Activated CD4-positive, alpha-beta memory T cell treated with anti-CD3 and anti-CD28 coated beads for 36 hours (primary cell): ENCODE measurements around the gene ZGRF1. TPM values are rescaled to one million over a fixed set of nuclear protein-coding genes. Genes with fewer than 3 reads are reported as not detected.
"Not testable (repeated sequence)": the region's sequence is repeated elsewhere in the genome, so short reads cannot be mapped to it uniquely, and the experiment has no call there.

ENCODE experiments used
- CTCF ChIA-PET: fragments of 350-600 bp; sonication (Branson Sonifier 250); formaldehyde crosslinking; loops from one replicate; lab custom pipeline; 2021; ENCODE audit warnings: antibody characterized with exemption, inconsistent platforms; lab: Charles Lee
- POLR2A ChIA-PET: fragments of 350-600 bp; sonication (Branson Sonifier 250); formaldehyde crosslinking; loops from one replicate; lab custom pipeline; 2021; ENCODE audit warnings: antibody characterized with exemption; lab: Charles Lee
- DNase-seq: peaks from one replicate; pipeline ENCODE4 v3.0.0-alpha.2; 2020
- H3K27ac Mint-ChIP-seq: one replicate; pipeline ENCODE4 v1.8.0; 2021; ENCODE audit warnings: mixed read lengths
- H3K27me3 Mint-ChIP-seq: one replicate; pipeline ENCODE4 v1.8.0; 2021; ENCODE audit warnings: mixed read lengths
- H3K36me3 Mint-ChIP-seq: one replicate; pipeline ENCODE4 v1.8.0; 2021; ENCODE audit warnings: mixed read lengths
- H3K4me1 Mint-ChIP-seq: one replicate; pipeline ENCODE4 v1.8.0; 2021; ENCODE audit warnings: low read depth, mixed read lengths
- H3K4me3 Mint-ChIP-seq: one replicate; pipeline ENCODE4 v1.8.0; 2021; ENCODE audit warnings: mild to moderate bottlenecking, mixed read lengths
- H3K9me3 Mint-ChIP-seq: one replicate; pipeline ENCODE4 v1.8.0; 2021; ENCODE audit warnings: mixed read lengths
- intact Hi-C: fragments of 100-400 bp; cut with micrococcal nuclease; formaldehyde crosslinking; loops from one replicate; pipeline ENCODE4 v1.15.1; 2023
- total RNA-seq, 2 experiments: library from RNA; stranded (reverse); gene quantifications; one replicate each; pipeline ENCODE4 v1.2.3, GENCODE V29; 2021

The ZGRF1 gene
- total RNA-seq, 2 experiments from 2014 or later = 32.9 to 36.6 TPM

- Mint-ChIP-seq H3K4me3 (no peak overlapping the region), H3K36me3 (peaks cover 15% of the 10 kb centered on the region), H3K4me1 (no peaks in the 10 kb centered on the region), H3K27ac (no peak overlapping the region), H3K27me3 (no peaks in the 10 kb centered on the region), H3K9me3 (no peaks in the 10 kb centered on the region)
- intact Hi-C loops = no loop called here
- ChIA-PET CTCF (interaction anchor here (0.7 kb wide), 1 partner anchor 13 kb away, joined by 3 read pairs; no protein-coding TSS in a partner anchor), POLR2A (no interaction called here)
- no peak for DNase-seq
Measured at GRCh38 chr4:112563431-112564200, 73.1 kb downstream of the ZGRF1 start.

- Mint-ChIP-seq H3K9me3 (no peaks in the 10 kb centered on the region), H3K4me3 (no peak overlapping the region), H3K27me3 (no peaks in the 10 kb centered on the region), H3K27ac (no peak overlapping the region), H3K36me3 (peaks cover 17% of the 10 kb centered on the region), H3K4me1 (no peaks in the 10 kb centered on the region)
- POLR2A ChIA-PET = no interaction called here
- intact Hi-C loops = no loop called here
- no peak for DNase-seq
- CTCF ChIA-PET = no interaction called here
Measured at GRCh38 chr4:112562254-112562879, 74.3 kb downstream of the ZGRF1 start.

GRCh38 chr4:112560084-112560483 lies 76.6 kb downstream of the ZGRF1 start:
- intact Hi-C loops = no loop called here
- no peak overlapping the region for H3K4me3 Mint-ChIP-seq
- H3K27ac Mint-ChIP-seq = no peak overlapping the region
- CTCF ChIA-PET = no interaction called here
- H3K9me3 Mint-ChIP-seq = no peaks in the 10 kb centered on the region
- peaks cover 11% of the 10 kb centered on the region for H3K36me3 Mint-ChIP-seq
- POLR2A ChIA-PET = no interaction called here
- H3K4me1 Mint-ChIP-seq = no peaks in the 10 kb centered on the region
- no peaks in the 10 kb centered on the region for H3K27me3 Mint-ChIP-seq
- DNase-seq = no peak

- H3K27me3 Mint-ChIP-seq = no peaks in the 10 kb centered on the region
- CTCF ChIA-PET = interaction anchor here (1.0 kb wide), 1 partner anchor 230 kb away, joined by 3 read pairs; no protein-coding TSS in a partner anchor
- POLR2A ChIA-PET = no interaction called here
Measured at GRCh38 chr4:112559053-112559452, 77.7 kb downstream of the ZGRF1 start.

GRCh38 chr4:112557676-112558411 lies 78.9 kb downstream of the ZGRF1 start:
- Mint-ChIP-seq H3K27ac (no peak overlapping the region), H3K4me3 (no peak overlapping the region), H3K4me1 (no peaks in the 10 kb centered on the region), H3K9me3 (no peaks in the 10 kb centered on the region), H3K27me3 (no peaks in the 10 kb centered on the region), H3K36me3 (peaks cover 11% of the 10 kb centered on the region)
- DNase-seq = no peak
- ChIA-PET CTCF (no interaction called here), POLR2A (no interaction called here)
- intact Hi-C loops = no loop called here

More at GRCh38 chr4:112559053-112559452, 77.7 kb downstream of the ZGRF1 start:
- Mint-ChIP-seq H3K4me3 (no peak overlapping the region), H3K36me3 (peaks cover 11% of the 10 kb centered on the region), H3K4me1 (no peaks in the 10 kb centered on the region), H3K27ac (no peak overlapping the region), H3K9me3 (no peaks in the 10 kb centered on the region)
- intact Hi-C loops = no loop called here
- DNase-seq = no peak

GRCh38 chr4:112554271-112554670 lies 82.4 kb downstream of the ZGRF1 start:
- H3K9me3 Mint-ChIP-seq, H3K27ac Mint-ChIP-seq, H3K36me3 Mint-ChIP-seq, DNase-seq, H3K27me3 Mint-ChIP-seq, H3K4me3 Mint-ChIP-seq, CTCF ChIA-PET, H3K4me1 Mint-ChIP-seq, intact Hi-C loops, POLR2A ChIA-PET: not testable (repeated sequence)

GRCh38 chr4:112552668-112553067 lies 84.0 kb downstream of the ZGRF1 start:
- no peak overlapping the region for H3K27ac Mint-ChIP-seq
- no peaks in the 10 kb centered on the region for H3K9me3 Mint-ChIP-seq
- DNase-seq = no peak
- H3K4me1 Mint-ChIP-seq = no peaks in the 10 kb centered on the region
- H3K27me3 Mint-ChIP-seq = no peaks in the 10 kb centered on the region
- H3K4me3 Mint-ChIP-seq = no peak overlapping the region
- no peaks in the 10 kb centered on the region for H3K36me3 Mint-ChIP-seq
- ChIA-PET CTCF (interaction anchor here (0.6 to 1.0 kb wide), 2 partner anchors 29 to 442 kb away, joined by 3 read pairs; no protein-coding TSS in a partner anchor), POLR2A (no interaction called here)
- intact Hi-C loops = no loop called here

GRCh38 chr4:112550728-112551127 lies 86.0 kb downstream of the ZGRF1 start:
- Mint-ChIP-seq H3K27ac (no peak overlapping the region), H3K27me3 (no peaks in the 10 kb centered on the region)
- POLR2A ChIA-PET = no interaction called here

GRCh38 chr4:112546476-112546875 lies 90.2 kb downstream of the ZGRF1 start:
- Mint-ChIP-seq H3K27ac (no peak overlapping the region), H3K4me3 (no peak overlapping the region), H3K4me1 (no peaks in the 10 kb centered on the region), H3K9me3 (no peaks in the 10 kb centered on the region), H3K36me3 (peaks cover 9% of the 10 kb centered on the region), H3K27me3 (no peaks in the 10 kb centered on the region)
- ChIA-PET CTCF (no interaction called here), POLR2A (no interaction called here)
- no peak for DNase-seq
- intact Hi-C loops = no loop called here

More at GRCh38 chr4:112550728-112551127, 86.0 kb downstream of the ZGRF1 start:
- Mint-ChIP-seq H3K9me3 (no peaks in the 10 kb centered on the region), H3K4me3 (no peak overlapping the region), H3K36me3 (peaks cover under 1% of the 10 kb centered on the region), H3K4me1 (no peaks in the 10 kb centered on the region)
- intact Hi-C loops = no loop called here
- CTCF ChIA-PET = interaction anchor here (1.2 to 1.4 kb wide), 2 partner anchors 13 to 26 kb away, joined by 3 to 9 read pairs; no protein-coding TSS in a partner anchor
- DNase-seq = no peak

- intact Hi-C loops = no loop called here
- Mint-ChIP-seq H3K9me3 (no peaks in the 10 kb centered on the region), H3K27ac (no peak overlapping the region), H3K27me3 (no peaks in the 10 kb centered on the region), H3K4me3 (no peak overlapping the region), H3K36me3 (peaks cover 9% of the 10 kb centered on the region), H3K4me1 (no peaks in the 10 kb centered on the region)
- ChIA-PET POLR2A (interaction anchor here (1.0 kb wide), 1 partner anchor 63 kb away, joined by 3 read pairs; no protein-coding TSS in a partner anchor), CTCF (no interaction called here)
- DNase-seq = no peak
Measured at GRCh38 chr4:112545346-112545745, 91.4 kb downstream of the ZGRF1 start.

GRCh38 chr4:112540695-112541094 lies 96.0 kb downstream of the ZGRF1 start:
- Mint-ChIP-seq H3K27ac (no peak overlapping the region), H3K27me3 (no peaks in the 10 kb centered on the region), H3K9me3 (no peaks in the 10 kb centered on the region), H3K4me3 (no peak overlapping the region), H3K36me3 (peaks cover 15% of the 10 kb centered on the region), H3K4me1 (no peaks in the 10 kb centered on the region)
- ChIA-PET POLR2A (no interaction called here), CTCF (interaction anchor here (0.8 kb wide), 1 partner anchor 223 kb away, joined by 3 read pairs; no protein-coding TSS in a partner anchor)
- no peak for DNase-seq
- intact Hi-C loops = no loop called here

GRCh38 chr4:112536123-112536522 lies 100.6 kb downstream of the ZGRF1 start:
- no peak for DNase-seq
- Mint-ChIP-seq H3K4me3 (no peak overlapping the region), H3K36me3 (peaks cover 6% of the 10 kb centered on the region), H3K27ac (no peak overlapping the region), H3K4me1 (no peaks in the 10 kb centered on the region), H3K9me3 (no peaks in the 10 kb centered on the region), H3K27me3 (peaks cover 4% of the 10 kb centered on the region)
- ChIA-PET CTCF (interaction anchor here (0.6 to 3.4 kb wide), 3 partner anchors 12 to 209 kb away, joined by 4 to 10 read pairs (median 4); no protein-coding TSS in a partner anchor), POLR2A (no interaction called here)
- intact Hi-C loops = no loop called here
